GM19023 (cell line): ENCODE measurements around the gene THSD4.
"Not testable (repeated sequence)": the region's sequence is repeated elsewhere in the genome, so short reads cannot be mapped to it uniquely, and the experiment has no call there.

Experiments
- ATAC-seq: cut with Tn5 transposase; IDR thresholded peaks from one replicate; pipeline ENCODE4 v1.9.1; 2021; ENCODE audit warnings: mild to moderate bottlenecking, moderate library complexity; ENCODE audit not compliant: unreplicated experiment

Gene THSD4

DNA sequence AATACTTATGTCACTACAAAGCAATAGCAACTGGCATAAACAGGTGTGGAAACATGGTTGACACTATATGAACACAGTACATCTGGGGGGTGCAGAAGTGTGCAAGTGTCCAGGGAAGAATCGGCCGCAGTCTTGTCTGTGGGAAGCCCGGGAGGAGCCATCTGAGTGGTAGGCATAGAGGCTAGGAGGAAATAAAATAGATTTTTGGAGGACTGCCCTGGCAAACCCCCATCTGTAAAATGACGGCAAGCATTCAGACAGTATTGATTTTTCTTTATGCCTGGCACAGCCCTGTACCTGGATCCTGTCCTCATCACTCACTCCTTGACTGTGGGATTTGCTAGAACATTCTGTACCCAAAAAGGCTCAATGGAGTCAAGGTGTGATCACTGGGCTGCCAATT lies 31.3 kb downstream of the THSD4 start:
- no peak for ATAC-seq

- no peak for ATAC-seq
Observed at GRCh38 chr15:71148048-71148447, 32.8 kb downstream of the THSD4 start.

GRCh38 chr15:71149646-71150557 lies 34.6 kb downstream of the THSD4 start:
- ATAC-seq = no peak

DNA sequence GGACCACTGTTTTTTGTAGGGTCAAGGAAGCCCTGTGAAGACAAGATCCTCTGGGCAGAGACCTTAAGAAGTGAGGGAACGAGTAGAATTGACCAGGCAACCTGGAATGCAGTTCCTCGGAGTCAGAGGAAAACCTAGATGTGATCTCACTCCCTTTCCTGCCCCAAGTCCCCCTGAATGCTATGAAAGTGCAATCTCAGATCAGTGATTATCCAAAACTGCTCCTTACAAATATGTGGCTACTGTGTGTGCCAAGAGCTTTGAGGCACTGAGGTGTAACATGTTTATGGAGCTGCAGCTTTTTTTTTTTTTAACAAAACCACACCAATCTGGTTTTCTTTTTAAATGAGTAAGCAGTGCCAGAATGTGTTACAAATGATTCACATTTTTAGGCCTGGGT lies 35.8 kb downstream of the THSD4 start:
- no peak for ATAC-seq

DNA sequence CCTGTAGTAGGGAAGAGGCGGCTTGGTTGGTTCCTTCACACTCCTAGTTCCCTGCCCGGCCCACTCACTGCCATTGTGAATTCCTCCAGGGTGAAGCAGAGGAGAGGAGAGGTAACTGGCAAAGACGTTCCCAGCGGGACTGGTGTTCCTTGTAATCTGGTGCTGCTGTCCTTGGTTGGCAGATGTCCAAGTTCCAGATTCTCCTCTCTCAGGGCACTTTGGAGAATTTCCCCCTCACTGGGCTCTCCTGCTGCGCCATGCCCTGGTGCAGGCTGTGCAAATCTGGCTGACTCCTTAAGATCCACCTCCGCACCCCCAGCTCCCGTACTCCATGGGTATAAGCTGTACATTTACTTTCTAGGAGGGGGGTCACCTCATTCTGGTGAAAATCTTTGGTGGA lies 37.3 kb downstream of the THSD4 start:
- ATAC-seq = no peak

- ATAC-seq = no peak
Observed at GRCh38 chr15:71153823-71154524, 38.7 kb downstream of the THSD4 start.

DNA sequence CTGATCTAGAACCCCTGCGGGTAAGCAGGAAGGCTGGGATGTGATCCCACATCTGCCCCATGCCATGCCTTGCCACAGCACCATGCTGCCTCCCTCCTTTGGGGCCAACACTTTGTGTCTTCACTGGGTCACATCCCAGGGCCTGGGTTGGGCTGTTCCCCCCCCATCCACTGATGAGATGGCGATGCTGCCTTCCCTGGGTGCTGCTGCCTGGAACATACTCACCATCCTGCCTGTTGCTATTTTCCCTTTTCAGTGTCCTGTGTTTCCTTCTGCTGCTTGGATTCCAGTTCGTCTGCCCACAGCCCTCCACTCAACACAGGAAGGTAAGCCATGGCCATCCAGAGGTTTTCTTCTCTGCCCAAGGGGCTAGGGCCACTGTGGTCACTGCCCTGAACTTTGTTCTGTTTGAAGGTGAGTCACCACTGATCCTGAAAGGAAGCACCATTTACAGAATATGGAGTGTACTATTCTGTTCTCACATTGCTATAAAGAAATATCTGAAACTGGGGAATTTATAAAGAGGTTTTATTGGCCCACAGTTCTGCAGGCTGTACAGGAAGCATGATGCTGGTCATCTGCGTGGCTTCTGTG lies 39.4 kb downstream of the THSD4 start:
- ATAC-seq = no peak

DNA sequence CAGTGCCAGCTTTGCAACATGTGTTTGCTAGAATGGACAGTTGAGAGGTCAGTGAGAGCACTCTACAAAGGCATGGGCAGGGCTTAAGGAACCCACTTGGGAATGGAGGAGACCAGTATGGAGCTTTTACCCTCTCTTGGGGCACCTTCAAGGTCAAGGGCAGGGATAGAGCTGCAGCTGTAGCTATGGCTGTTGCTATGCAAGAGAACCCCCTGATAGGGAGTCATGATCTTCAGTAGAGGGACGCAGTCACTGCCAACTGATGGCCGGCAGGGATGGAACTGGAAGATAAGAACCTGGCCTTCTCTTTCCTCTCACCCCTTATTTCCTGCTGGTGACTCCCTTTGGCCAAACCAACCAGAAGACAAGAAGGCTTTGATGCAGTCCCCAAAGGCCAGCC lies 40.3 kb downstream of the THSD4 start:
- ATAC-seq = no peak

DNA sequence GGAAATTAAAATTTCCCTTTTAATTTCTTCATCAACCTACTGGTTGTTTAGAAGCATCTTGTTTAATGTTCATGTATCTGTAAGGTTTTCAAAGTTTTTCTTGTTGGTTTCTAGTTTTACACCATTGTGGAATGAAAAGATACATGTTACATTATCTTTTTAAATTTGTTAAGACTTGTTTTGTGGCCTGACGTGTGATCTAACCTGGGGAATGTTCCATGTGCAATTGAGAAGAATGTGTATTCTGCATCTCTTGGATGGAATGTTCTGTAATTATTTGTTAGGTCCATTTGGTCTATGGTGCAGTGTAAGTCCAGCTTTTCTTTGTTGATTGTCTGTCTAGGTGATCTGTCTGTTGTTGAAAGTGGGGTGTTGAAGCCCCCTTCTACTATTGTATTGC lies 45.7 kb downstream of the THSD4 start:
- no peak for ATAC-seq

GRCh38 chr15:71162309-71162708 lies 47.0 kb downstream of the THSD4 start:
- ATAC-seq = no peak

- ATAC-seq = not testable (repeated sequence)
Observed at GRCh38 chr15:71164606-71165005, 49.3 kb downstream of the THSD4 start.

GRCh38 chr15:71167445-71168165 lies 52.3 kb downstream of the THSD4 start:
- ATAC-seq = no peak

- no peak for ATAC-seq
Observed at GRCh38 chr15:71168166-71168834, 53.0 kb downstream of the THSD4 start.

GRCh38 chr15:71170163-71170562 lies 54.9 kb downstream of the THSD4 start:
- no peak for ATAC-seq

DNA sequence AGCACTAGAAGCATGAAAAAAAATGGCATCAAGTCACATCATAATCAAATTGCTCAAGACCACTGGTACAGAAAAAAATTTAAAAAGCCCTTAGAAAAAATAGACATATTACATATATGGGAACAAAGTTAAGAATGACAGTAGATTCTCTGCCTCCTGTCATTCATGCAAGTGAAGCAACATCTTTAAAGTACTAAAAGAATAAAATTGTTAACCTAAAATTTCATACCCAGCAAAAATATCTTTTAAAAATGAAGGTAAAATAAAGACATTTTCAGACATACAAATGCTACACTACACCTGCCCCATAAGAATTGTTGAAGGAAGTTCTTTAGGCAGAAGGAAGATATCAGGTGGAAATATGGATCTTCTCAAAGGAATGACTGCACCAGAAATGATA lies 55.9 kb downstream of the THSD4 start:
- no peak for ATAC-seq

- not testable (repeated sequence) for ATAC-seq
Observed at GRCh38 chr15:71174360-71174759, 59.1 kb downstream of the THSD4 start.

- ATAC-seq = no peak
Observed at GRCh38 chr15:71180986-71181853, 65.9 kb downstream of the THSD4 start.

GRCh38 chr15:71182522-71182921 lies 67.3 kb downstream of the THSD4 start:
- ATAC-seq = no peak

DNA sequence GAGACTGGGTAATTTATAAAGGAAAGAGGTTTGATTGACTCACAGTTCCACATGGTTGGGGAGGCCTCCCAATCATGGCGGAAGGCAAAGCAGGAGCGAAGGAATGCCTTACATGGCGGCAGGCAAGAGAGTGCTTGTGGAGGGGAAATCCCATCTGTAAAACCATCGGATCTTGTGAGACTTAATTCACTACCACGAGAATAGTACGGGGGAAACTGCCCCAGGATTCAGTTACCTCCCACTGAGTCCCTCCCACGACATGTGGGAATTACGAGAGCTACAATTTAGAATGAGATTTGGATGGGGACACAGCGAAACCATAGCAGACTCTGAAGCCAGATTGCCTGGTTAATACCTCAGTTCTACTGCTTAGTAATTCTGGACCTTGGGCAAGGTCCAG lies 67.8 kb downstream of the THSD4 start:
- no peak for ATAC-seq

DNA sequence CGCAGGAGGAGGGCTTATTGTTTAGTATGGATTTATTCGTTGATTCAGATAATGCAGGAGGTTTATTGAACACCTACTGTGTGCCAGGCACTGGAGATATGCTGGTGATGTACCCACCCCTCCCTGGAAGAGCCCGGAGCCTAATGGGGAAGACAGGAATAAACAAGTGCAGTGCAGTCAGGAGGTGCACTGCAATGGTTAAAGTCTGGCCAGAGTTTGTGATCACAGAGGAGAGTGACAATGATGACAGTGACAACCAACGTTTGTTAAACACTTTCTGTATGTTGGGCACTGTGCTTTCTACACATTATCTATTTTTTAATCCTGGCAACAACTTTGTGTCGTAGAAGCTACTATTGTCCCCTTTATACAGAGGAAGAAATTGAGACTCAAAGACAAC lies 70.4 kb downstream of the THSD4 start:
- no peak for ATAC-seq
